Upper lobe of left lung (tissue), 4 donors: ENCODE data around the gene FAM184B.

Experiments used
- CTCF ChIP-seq, 6 experiments: fragments of 450-650 bp in 4 of 6; fragments of 200-600 bp in 2 of 6; sonication (generic) in 2 of 6; IDR thresholded peaks; one replicate each; pipeline ENCODE4 v1.5.1; 2016 to 2019; ENCODE audit warnings: antibody characterized with exemption in 6 of 6
- EP300 ChIP-seq, 4 donors: sonication (generic); formaldehyde crosslinking; IDR thresholded peaks; one replicate each; pipeline ENCODE4 v1.5.1; 2017; ENCODE audit warnings: antibody characterized with exemption in 4 of 4, control low read depth in 2 of 4
- POLR2A ChIP-seq, 4 donors: fragments of 450-650 bp; IDR thresholded peaks; one replicate each; pipeline ENCODE4 v1.5.1; 2016 to 2017; ENCODE audit warnings: antibody characterized with exemption in 4 of 4, mild to moderate bottlenecking in 2 of 4

GRCh38 chr4:17701138-17701839, 80.1 kb downstream of the FAM184B start:
- TF ChIP-seq CTCF (IDR thresholded peaks at IDR 0.05): no peak
- no peak for TF ChIP-seq EP300 (IDR thresholded peaks at IDR 0.05)
- TF ChIP-seq POLR2A (IDR thresholded peaks at IDR 0.05): no peak
